ENCODE measurements around the gene WDR86. TPM values are rescaled to one million over a fixed set of nuclear protein-coding genes. Genes with fewer than 3 reads are reported as not detected.

The WDR86 gene, protein sequence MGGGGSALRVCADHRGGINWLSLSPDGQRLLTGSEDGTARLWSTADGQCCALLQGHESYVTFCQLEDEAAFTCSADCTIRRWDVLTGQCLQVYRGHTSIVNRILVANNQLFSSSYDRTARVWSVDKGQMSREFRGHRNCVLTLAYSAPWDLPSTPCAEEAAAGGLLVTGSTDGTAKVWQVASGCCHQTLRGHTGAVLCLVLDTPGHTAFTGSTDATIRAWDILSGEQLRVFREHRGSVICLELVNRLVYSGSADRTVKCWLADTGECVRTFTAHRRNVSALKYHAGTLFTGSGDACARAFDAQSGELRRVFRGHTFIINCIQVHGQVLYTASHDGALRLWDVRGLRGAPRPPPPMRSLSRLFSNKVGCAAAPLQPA
- 10 to 100 TPM in 1 of 6 donors, 1 to 10 TPM in 5; 1.1 to 17.4 (median 3.9) TPM for total RNA-seq

DNA sequence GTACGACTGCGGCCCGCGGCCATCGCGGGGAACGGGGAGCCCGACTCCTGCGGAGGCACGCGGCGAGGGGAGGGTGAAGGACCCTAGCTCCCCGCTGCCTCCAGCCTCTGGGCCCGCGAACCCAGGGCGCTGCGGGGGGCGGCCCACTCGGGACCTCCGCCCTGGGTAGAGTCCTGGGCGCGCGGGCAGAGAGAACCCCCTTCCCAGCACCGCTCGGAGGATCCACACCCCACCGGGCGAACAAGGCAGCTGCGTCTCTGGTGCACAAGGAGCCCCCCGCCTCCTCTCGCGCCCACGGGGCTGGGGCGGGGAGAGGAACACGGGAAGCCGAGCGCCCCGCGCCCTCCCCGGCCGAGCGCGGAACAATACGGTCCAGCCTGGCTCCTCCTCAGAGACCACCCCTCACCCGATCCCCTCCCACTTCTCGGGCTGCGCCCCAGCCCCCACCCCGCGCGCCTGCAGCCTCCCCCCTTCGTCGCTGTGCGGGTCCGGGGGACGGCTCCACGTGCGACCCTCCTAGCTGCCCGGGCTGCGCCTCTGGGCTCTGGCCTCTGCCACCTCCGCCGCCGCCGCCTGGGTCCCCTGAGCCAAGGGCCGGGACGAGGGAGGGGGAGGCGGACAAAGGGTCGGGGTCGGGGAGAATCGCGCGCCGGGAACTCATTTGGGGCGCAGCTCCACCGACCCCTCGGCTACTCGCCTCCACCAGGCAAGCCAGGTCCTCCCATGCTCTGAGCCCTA is at the start of gene WDR86:
Gene WDR86, minus strand, starts transcription at position 372 of the 738 bp plus-strand sequence. CDS start 449 bp downstream, outside the sequence.
- WGBS, 2 donors = 8% methylated on average over 20 of the region's 75 CpGs; no CpG with 5 or more reads in 1 of the 2 donors
- DNase-seq = peak in 1 of 2 donors; percentile 86
- peak in 1 of 2 donors; percentile 54 for ATAC-seq (ENCODE audit: low FRiP score in 2 of 2)

DNA sequence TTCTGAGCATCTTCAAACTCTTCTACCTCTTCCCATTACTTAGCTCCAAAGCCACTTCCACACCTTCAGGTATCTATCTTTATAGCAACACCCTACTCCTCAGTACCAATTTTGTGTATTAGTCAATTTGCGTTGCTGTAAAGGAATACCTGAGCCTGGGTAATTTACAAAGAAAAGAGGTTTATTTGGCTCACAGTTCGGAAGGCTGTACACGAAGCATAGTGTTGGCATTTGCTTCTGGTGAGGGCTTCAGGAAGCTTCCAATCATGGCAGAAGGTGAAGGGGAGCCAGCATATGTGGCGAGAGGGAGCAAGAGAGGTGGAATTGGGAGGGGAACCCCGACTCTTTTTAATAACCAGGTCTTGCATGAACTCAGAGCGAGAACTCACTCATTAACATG is 47.7 kb upstream of the WDR86 start:
- Histone ChIP-seq H3K4me1 (peaks cover 16 to 19% (median 17%) of the 10 kb centered on the region in 4 donors), H3K36me3 (no peaks in the 10 kb centered on the region), H3K4me3 (no peak overlapping the region), H3K27ac (no peak overlapping the region), H3K9me3 (peaks cover 0 to 5% (median 1%) of the 10 kb centered on the region in 4 donors), H3K27me3 (no peaks in the 10 kb centered on the region)
- ATAC-seq (ENCODE audit: low FRiP score in 2 of 2) = no peak
- no peak for DNase-seq
- WGBS, 2 donors = 98 to 99% methylated on average over 6 of the region's 6 CpGs
- TF ChIP-seq EP300 (IDR thresholded peaks at IDR 0.05) = no peak
- TF ChIP-seq POLR2A (IDR thresholded peaks at IDR 0.05) = no peak
- TF ChIP-seq POLR2AphosphoS5 (IDR thresholded peaks at IDR 0.05) = no peak

More for the DNA sequence above, at the start of gene WDR86:
- Histone ChIP-seq H3K27ac (peak within 1 kb of the TSS; percentile 8 to 71 (median 62)), H3K9me3 (no peaks in the 10 kb centered on the region), H3K36me3 (no peaks in the 10 kb centered on the region), H3K4me3 (peak within 1 kb of the TSS in 3 of 4 donors; percentile 34 to 49 (median 44)), H3K4me1 (peaks cover 21 to 29% (median 26%) of the 10 kb centered on the region in 4 donors), H3K27me3 (peaks cover 0 to 30% (median 18%) of the 10 kb centered on the region in 4 donors)
- TF ChIP-seq, protein P1, sequence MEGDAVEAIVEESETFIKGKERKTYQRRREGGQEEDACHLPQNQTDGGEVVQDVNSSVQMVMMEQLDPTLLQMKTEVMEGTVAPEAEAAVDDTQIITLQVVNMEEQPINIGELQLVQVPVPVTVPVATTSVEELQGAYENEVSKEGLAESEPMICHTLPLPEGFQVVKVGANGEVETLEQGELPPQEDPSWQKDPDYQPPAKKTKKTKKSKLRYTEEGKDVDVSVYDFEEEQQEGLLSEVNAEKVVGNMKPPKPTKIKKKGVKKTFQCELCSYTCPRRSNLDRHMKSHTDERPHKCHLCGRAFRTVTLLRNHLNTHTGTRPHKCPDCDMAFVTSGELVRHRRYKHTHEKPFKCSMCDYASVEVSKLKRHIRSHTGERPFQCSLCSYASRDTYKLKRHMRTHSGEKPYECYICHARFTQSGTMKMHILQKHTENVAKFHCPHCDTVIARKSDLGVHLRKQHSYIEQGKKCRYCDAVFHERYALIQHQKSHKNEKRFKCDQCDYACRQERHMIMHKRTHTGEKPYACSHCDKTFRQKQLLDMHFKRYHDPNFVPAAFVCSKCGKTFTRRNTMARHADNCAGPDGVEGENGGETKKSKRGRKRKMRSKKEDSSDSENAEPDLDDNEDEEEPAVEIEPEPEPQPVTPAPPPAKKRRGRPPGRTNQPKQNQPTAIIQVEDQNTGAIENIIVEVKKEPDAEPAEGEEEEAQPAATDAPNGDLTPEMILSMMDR (IDR thresholded peaks at IDR 0.05) = no peak
- TF ChIP-seq POLR2AphosphoS5 (IDR thresholded peaks at IDR 0.05) = no peak
- TF ChIP-seq EP300 (IDR thresholded peaks at IDR 0.05) = no peak
- TF ChIP-seq POLR2A (IDR thresholded peaks at IDR 0.05) = no peak

DNA sequence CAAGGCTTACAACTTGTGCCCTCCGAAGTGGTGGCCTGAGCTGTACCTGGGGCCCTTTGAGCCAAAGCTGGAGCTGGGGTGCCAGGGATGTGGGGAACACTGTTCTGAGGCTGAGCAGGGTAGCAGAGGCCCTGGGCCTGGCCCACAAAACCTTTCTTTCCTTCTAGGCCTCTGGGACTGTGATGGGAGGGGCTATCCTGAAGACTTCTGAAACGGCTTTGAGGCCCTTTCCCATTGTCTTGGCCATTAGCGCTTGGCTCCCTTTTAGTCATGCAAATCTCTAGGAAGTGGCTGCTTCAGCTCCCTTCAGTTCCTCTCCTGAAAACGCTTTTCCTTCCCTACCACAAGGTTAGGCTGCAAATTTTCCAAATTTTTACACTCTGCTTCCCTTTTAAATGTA is 46.9 kb upstream of the WDR86 start:
- 79 to 89% methylated on average over 4 of the region's 4 CpGs for WGBS, 2 donors
- TF ChIP-seq EP300 (IDR thresholded peaks at IDR 0.05) (no peak), POLR2A (IDR thresholded peaks at IDR 0.05) (no peak), POLR2AphosphoS5 (IDR thresholded peaks at IDR 0.05) (no peak)
- TF ChIP-seq, protein P1 (IDR thresholded peaks at IDR 0.05) = no peak
- H3K27me3 ChIP-seq = no peaks in the 10 kb centered on the region
- H3K9me3 ChIP-seq = no peaks in the 10 kb centered on the region
- H3K36me3 ChIP-seq = no peaks in the 10 kb centered on the region
- DNase-seq = no peak
- H3K27ac ChIP-seq = no peak overlapping the region
- H3K4me3 ChIP-seq = no peak overlapping the region
- no peak for ATAC-seq (ENCODE audit: low FRiP score in 2 of 2)
- peaks cover 16 to 19% (median 17%) of the 10 kb centered on the region in 4 donors for H3K4me1 ChIP-seq

DNA sequence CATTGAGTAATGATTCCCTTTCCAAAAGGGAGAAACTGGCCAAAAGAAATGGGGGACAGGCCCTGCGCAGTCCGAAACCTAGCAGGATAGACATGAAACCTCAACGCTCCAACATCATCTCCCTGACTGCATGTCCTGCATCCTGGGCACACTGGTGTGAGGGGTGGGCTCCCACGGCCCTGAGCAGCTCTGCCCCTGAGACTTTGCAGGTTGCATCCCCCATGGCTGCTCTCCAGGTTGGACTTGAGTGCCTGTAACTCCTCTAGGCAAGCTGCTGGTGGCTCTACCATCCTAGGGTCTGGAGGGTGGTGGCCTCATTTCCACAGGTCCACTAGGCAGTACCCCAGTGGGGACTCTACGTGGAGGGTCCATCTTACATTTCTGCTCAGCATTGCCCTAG is 46.4 kb upstream of the WDR86 start:
- 96 to 100% methylated on average over 4 to 5 of the region's 5 CpGs for WGBS, 2 donors
- no peak for DNase-seq
- Histone ChIP-seq H3K27me3 (no peaks in the 10 kb centered on the region), H3K27ac (no peak overlapping the region), H3K36me3 (no peaks in the 10 kb centered on the region), H3K9me3 (no peaks in the 10 kb centered on the region), H3K4me3 (no peak overlapping the region), H3K4me1 (peaks cover 16 to 19% (median 17%) of the 10 kb centered on the region in 4 donors)
- TF ChIP-seq, protein P1 (IDR thresholded peaks at IDR 0.05) = no peak
- no peak for TF ChIP-seq POLR2AphosphoS5 (IDR thresholded peaks at IDR 0.05)
- no peak for TF ChIP-seq POLR2A (IDR thresholded peaks at IDR 0.05)
- TF ChIP-seq EP300 (IDR thresholded peaks at IDR 0.05) = no peak
- no peak for ATAC-seq (ENCODE audit: low FRiP score in 2 of 2)

DNA sequence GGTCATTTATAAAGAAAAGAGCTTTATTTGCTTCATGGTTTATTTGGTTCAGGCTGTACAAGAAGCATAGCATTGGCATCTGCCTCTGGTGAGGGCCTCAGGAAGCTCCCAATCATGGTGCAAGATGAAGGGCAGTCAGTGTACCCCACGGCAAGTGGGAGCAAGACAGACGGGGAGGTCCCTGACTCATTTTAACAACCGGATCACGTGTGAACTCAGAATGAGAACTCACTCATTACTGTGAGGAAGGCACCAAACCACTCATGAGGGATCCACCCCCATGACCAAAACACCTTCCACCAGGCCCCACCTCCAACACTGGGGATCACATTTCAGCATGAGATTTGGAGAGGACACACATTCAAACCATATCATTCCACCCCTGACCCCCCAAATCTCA is 45.9 kb upstream of the WDR86 start:
- no peak for ATAC-seq (ENCODE audit: low FRiP score in 2 of 2)
- no peak overlapping the region for H3K27ac ChIP-seq
- no peak for DNase-seq
- peaks cover 15 to 16% (median 16%) of the 10 kb centered on the region in 4 donors for H3K4me1 ChIP-seq
- H3K9me3 ChIP-seq = no peaks in the 10 kb centered on the region
- H3K36me3 ChIP-seq = no peaks in the 10 kb centered on the region
- no peaks in the 10 kb centered on the region for H3K27me3 ChIP-seq
- H3K4me3 ChIP-seq = no peak overlapping the region
- WGBS, 2 donors = 87 to 97% methylated on average over 4 of the region's 4 CpGs
- no peak for TF ChIP-seq POLR2AphosphoS5 (IDR thresholded peaks at IDR 0.05)
- TF ChIP-seq, protein P1 (IDR thresholded peaks at IDR 0.05) = no peak
- TF ChIP-seq EP300 (IDR thresholded peaks at IDR 0.05) = no peak
- no peak for TF ChIP-seq POLR2A (IDR thresholded peaks at IDR 0.05)

Measured in upper lobe of left lung (tissue), 6 donors.